ENCODE data around the gene PHF8.

- no peak for TF ChIP-seq CTCF (IDR thresholded peaks at IDR 0.05)
- no peak for TF ChIP-seq EZH2 (IDR thresholded peaks at IDR 0.05)
- TF ChIP-seq EZH2phosphoT487 (IDR thresholded peaks at IDR 0.05): no peak
Observed at GRCh38 chrX:53900623-53901022, 143.7 kb downstream of the PHF8 start.
